ENCODE measurements around the gene LASP1. TPM values are rescaled to one million over a fixed set of nuclear protein-coding genes. Genes with fewer than 3 reads are reported as not detected.

Gene LASP1
- total and polyA plus RNA-seq, 2 of the 8 experiments (the other 6 are each of a cell fraction or from before 2014, with no cell fraction given): 114 to 180 TPM

DNA sequence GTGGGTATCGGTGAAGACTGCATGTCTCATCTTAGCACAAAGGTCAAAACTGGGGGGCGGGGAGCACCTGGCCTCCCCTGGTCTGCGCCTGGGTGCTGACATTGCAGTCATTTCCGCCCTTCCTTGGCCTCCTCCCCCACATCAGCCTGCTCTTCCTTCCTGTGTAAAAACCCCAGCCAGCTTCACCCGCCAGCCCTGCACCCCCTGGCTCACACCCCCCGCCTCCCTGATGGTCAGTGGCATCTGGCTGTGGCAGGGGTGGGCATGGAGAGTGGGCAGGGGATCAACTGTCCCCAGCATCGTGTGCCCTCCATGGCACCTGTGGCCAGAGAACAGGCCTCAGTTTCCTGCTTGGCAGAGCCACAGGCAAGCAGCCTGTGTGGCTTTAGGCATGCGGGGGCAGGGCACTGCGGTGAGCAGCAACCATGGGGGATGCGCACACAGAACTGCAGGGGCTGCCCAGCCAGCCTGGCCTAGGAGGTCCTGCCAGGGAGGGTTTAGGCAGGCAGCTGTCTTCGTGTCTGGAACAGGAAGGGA, 29.0 kb downstream of the LASP1 start:
- DNase-seq (ENCODE audit: low read depth in 1 of 2, low spot score in 2 of 2) (no peak), FAIRE-seq (no peak)
- H3K18ac ChIP-seq (ENCODE audit: extremely low read depth, low read length): no peak overlapping the region
- peaks cover 0 to 6% of the 10 kb centered on the region in 2 experiments for H4K20me1 ChIP-seq (replicated peaks in 1 of 2; ENCODE audit: control insufficient read depth in 1 of 2, insufficient read depth in 2 of 2, low read length in 2 of 2)
- H4K5ac ChIP-seq (ENCODE audit: insufficient read length, low read depth, low read length): no peak overlapping the region
- peaks cover 4 to 20% (median 13%) of the 10 kb centered on the region in 4 experiments; a peak in 7 of 8 replicates for H3K36me3 ChIP-seq (ENCODE audit: control insufficient read depth in 2 of 4, insufficient read depth in 4 of 4, low read length in 3 of 4)
- no peak overlapping the region for H3K27ac ChIP-seq (ENCODE audit: low read depth, low read length)
- H3K9me3 ChIP-seq (ENCODE audit: insufficient read depth in 2 of 2, low read depth in 1 of 2, low read length in 1 of 2): no peaks in the 10 kb centered on the region
- H3K23me2 ChIP-seq (ENCODE audit: low read depth, low read length): no peaks in the 10 kb centered on the region
- no peak overlapping the region for H4K8ac ChIP-seq (ENCODE audit: extremely low read depth, insufficient read depth, low read length)
- no peak overlapping the region for H3K4me2 ChIP-seq (ENCODE audit: insufficient read depth in 1 of 2, low read depth in 2 of 2, low read length in 2 of 2)
- peaks cover 0 to 5% (median 4%) of the 10 kb centered on the region in 4 experiments; a peak in 5 of 7 replicates for H3K4me1 ChIP-seq (replicated peaks in 1 of 4; ENCODE audit: control insufficient read depth in 3 of 4, insufficient read depth in 4 of 4, low read length in 3 of 4)
- H2BK5ac ChIP-seq (ENCODE audit: low read depth, low read length): peak overlapping the region; percentile 60; the same call in 1 of the 2 replicates
- H2AK5ac ChIP-seq (ENCODE audit: low read depth, low read length): no peak overlapping the region
- H3K79me1 ChIP-seq (ENCODE audit: low read depth, low read length): no peaks in the 10 kb centered on the region; the same call in 1 of the 2 replicates
- peaks cover 0 to 5% of the 10 kb centered on the region in 2 experiments; a peak in 1 of 4 replicates for H3K79me2 ChIP-seq (ENCODE audit: control insufficient read depth in 1 of 2, insufficient read depth in 2 of 2, low read length in 2 of 2)
- no peak for TF ChIP-seq GTF2F1 (IDR thresholded peaks at IDR 0.05; ENCODE audit: borderline replicate concordance, low read depth, low read length)
- TF ChIP-seq FOSL1 (IDR thresholded peaks at IDR 0.05; ENCODE audit: insufficient read depth, low read depth, low read length): no peak
- TF ChIP-seq RNF2 (IDR thresholded peaks at IDR 0.05; ENCODE audit: borderline replicate concordance, low read depth, low read length, missing control alignments, poor library complexity, severe bottlenecking): no peak
- no peak for TF ChIP-seq TCF12 (IDR thresholded peaks at IDR 0.05; ENCODE audit: low read depth, low read length)
- no peak overlapping the region for H2BK120ac ChIP-seq (replicated peaks; ENCODE audit: low read depth, low read length)
- no peak overlapping the region for H2BK12ac ChIP-seq (ENCODE audit: low read depth, low read length)
- no peak overlapping the region for H2BK20ac ChIP-seq (ENCODE audit: low read length)
- no peak overlapping the region for H2BK15ac ChIP-seq (ENCODE audit: low read length)
- no peak overlapping the region for H3K56ac ChIP-seq (replicated peaks; ENCODE audit: insufficient read length, low read depth, low read length)
- no peaks in the 10 kb centered on the region for H3K27me3 ChIP-seq (replicated peaks in 1 of 4; ENCODE audit: control insufficient read depth in 3 of 4, extremely low read depth in 1 of 4, insufficient read depth in 3 of 4, low read length in 3 of 4)
- H3K4ac ChIP-seq (replicated peaks; ENCODE audit: insufficient read length, low read depth, low read length): no peak overlapping the region
- no peak overlapping the region for H4K91ac ChIP-seq (replicated peaks; ENCODE audit: insufficient read length, low read length)
- no peak overlapping the region for H3K23ac ChIP-seq (ENCODE audit: insufficient read length)
- ChIA-PET CTCF (ENCODE audit: partially characterized antibody) (interaction anchor here (0.5 to 0.9 kb wide), 2 partner anchors 11 to 13 kb away, joined by 3 read pairs; no protein-coding TSS in a partner anchor), POLR2A (ENCODE audit: partially characterized antibody) (interaction anchor here (1.1 to 4.0 kb wide), 6 partner anchors 11 to 147 kb away, joined by 3 to 16 read pairs (median 4); partner anchors contain the start of genes LASP1 and RPL23)
- no peak overlapping the region; a peak in 1 of 7 replicates for H3K9ac ChIP-seq (replicated peaks in 1 of 4; ENCODE audit: extremely low read depth in 1 of 4, low read depth in 3 of 4, low read length in 3 of 4)
- WGBS, 2 experiments (ENCODE audit: extremely low coverage in 1 of 2, insufficient coverage in 1 of 2, insufficient read length in 1 of 2, insufficient replicate concordance in 2 of 2, low coverage in 1 of 2, low lambda C conversion rate in 2 of 2, missing lambda C conversion rate in 1 of 2): 91% methylated on average over 9 of the region's 11 CpGs; no CpG with 5 or more reads in 1 of the 2 experiments
- H2AFZ ChIP-seq (ENCODE audit: low read length): no peak overlapping the region
- H3K14ac ChIP-seq (ENCODE audit: insufficient read length): no peak overlapping the region
- no peak overlapping the region for H3K4me3 ChIP-seq (ENCODE audit: extremely low read depth in 1 of 4, insufficient read depth in 2 of 4, low read depth in 3 of 4, low read length in 4 of 4)

Data from H1 (cell line).